Placental pericyte (primary cell): ENCODE results near the gene BCL2L15. TPM values are rescaled to one million over a fixed set of nuclear protein-coding genes. Genes with fewer than 3 reads are reported as not detected.

Experiments
- total RNA-seq: library from RNA; depleted of rRNA; stranded (reverse); fragments of >200 nt; gene quantifications from 2 replicates; pipeline ENCODE4 v1.2.3, GENCODE V29; 2012

Gene BCL2L15
- under 0.01 and 0.14 TPM in 2 replicates for total RNA-seq

GRCh38 chr1:113887402-113888175 is at the start of gene BCL2L15:
TSS of gene BCL2L15 (minus strand) at chr1:113887581. CDS start at chr1:113887375, 206 bp downstream.

GRCh38 chr1:113928941-113929749 is 41.8 kb upstream of the BCL2L15 start, which contains the start of gene HIPK1:
TSS of gene HIPK1 (plus strand) at chr1:113929324.

GRCh38 chr1:113904674-113905434 is 17.5 kb upstream of the BCL2L15 start, which contains the start of the genes AP4B1 and DCLRE1B:
TSS of gene AP4B1 (minus strand) at chr1:113904799. CDS start at chr1:113904717, 82 bp downstream.
TSS of gene DCLRE1B (plus strand) at chr1:113905326. CDS start at chr1:113905587, 261 bp downstream.

GRCh38 chr1:113871597-113872113 is 15.7 kb downstream of the BCL2L15 start, which contains the start of gene PTPN22:
TSS of gene PTPN22 (minus strand) at chr1:113871712.

Other genes with a start within 250 kb of the BCL2L15 start
- gene PHTF1, start 128.1 kb downstream of the BCL2L15 start, total RNA-seq = 53.8 and 56.9 TPM in 2 replicates
- gene RSBN1, start 75.1 kb downstream of the BCL2L15 start, total RNA-seq = 11.8 and 16.0 TPM in 2 replicates
- gene PTPN22, start 15.9 kb downstream of the BCL2L15 start, total RNA-seq = under 0.01 and 2.0 TPM in 2 replicates
- 13.8 and 14.6 TPM in 2 replicates for gene AP4B1, start 17.2 kb upstream of the BCL2L15 start, total RNA-seq
- 1.3 and 13.3 TPM in 2 replicates for gene DCLRE1B, start 17.7 kb upstream of the BCL2L15 start, total RNA-seq
- 21.0 and 33.8 TPM in 2 replicates for gene HIPK1, start 41.7 kb upstream of the BCL2L15 start, total RNA-seq
- gene OLFML3, start 91.9 kb upstream of the BCL2L15 start, total RNA-seq = 77.6 and 238 TPM in 2 replicates